ENCODE measurements around the gene MAPK13. TPM values are rescaled to one million over a fixed set of nuclear protein-coding genes. Genes with fewer than 3 reads are reported as not detected.

The MAPK13 gene
- total RNA-seq, 1 donor from 2014 or later: 28.8 TPM

GRCh38 chr6:36142971-36143838 lies 12.9 kb downstream of the MAPK13 start:
- intact Hi-C loops (cut with micrococcal nuclease): no loop called here

DNA sequence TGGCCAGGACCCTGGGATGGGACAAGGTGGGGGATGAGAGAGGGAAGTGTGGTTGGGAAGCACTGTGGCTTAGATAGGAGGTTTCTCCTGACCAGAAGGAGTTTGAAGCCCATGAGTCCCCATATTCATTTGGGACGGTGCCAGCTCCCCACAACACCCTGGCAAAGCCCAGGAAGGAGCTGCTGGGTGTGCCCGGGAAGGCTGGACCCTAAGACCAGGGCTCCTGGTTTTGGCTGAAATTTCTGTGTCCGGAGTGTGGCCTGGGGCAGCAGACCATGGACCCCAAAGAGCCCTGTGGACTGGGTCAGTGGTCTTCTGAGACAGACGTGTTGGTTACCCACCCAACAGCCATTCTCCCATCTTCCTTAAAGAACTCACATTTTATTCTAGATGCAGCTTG lies 15.2 kb downstream of the MAPK13 start:
- intact Hi-C loops (cut with micrococcal nuclease): no loop called here

GRCh38 chr6:36147294-36147693 lies 17.0 kb downstream of the MAPK13 start:
- intact Hi-C loops (cut with micrococcal nuclease): no loop called here

DNA sequence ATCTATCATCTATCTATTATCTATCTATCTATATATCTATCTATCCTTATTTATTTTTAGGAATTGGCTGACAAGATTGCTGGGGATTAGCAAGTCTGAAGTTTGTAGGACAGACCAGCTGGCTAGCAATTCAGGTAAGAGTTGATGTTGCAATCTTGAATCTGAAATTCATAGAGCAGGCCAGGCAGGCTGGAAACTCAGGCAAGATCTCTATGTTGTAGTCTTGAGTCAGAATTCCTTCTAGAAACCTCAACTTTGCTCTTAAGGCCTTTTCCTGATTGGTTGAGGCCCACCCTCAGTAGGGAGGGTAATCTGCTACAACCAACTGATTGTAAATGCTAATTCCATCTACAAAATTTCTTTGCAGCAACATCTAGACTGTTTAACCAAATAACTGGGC lies 19.2 kb downstream of the MAPK13 start:
- intact Hi-C loops (cut with micrococcal nuclease): no loop called here

DNA sequence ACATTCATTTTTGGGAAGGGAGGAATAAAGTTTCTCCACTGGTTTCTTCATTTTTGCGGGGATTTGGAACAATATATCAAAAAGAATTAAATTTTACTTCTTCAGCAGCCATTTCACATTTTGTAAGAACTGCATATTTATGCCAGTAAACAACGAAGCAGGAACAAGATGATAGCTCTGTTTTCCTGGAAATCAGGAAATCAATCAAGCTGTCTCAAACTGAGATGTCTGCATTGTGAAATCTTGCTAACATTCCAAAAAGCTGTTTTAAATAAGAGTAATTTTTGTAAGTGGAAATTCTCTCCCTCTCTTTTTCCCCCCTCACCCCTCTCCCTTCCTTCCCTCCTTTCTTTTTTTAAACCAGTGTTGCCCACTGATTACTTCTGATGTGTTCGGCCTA lies 20.0 kb downstream of the MAPK13 start:
- intact Hi-C loops (cut with micrococcal nuclease): no loop called here

DNA sequence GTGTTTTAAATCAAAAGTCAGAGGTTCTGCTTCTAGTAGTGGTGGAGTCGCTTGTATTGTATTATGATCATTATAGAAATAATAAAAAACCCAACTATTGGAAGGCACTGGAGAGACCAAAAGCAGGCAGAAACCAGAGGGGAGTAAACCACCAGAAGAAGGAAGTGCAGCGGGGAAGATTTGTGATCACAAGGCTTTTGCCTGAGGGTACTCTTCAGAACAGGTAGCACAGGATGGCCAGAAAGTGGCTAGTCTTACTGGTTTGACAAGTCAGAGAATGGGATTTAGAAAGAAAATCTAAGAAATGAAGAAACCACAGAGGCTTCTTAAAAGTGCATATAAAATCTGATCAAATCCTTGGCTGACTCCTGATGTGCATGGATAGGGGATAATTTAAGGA lies 24.0 kb downstream of the MAPK13 start:
- intact Hi-C loops (cut with micrococcal nuclease): no loop called here

- intact Hi-C loops (cut with micrococcal nuclease): no loop called here
Measured at GRCh38 chr6:36155662-36156061, 25.3 kb downstream of the MAPK13 start.

DNA sequence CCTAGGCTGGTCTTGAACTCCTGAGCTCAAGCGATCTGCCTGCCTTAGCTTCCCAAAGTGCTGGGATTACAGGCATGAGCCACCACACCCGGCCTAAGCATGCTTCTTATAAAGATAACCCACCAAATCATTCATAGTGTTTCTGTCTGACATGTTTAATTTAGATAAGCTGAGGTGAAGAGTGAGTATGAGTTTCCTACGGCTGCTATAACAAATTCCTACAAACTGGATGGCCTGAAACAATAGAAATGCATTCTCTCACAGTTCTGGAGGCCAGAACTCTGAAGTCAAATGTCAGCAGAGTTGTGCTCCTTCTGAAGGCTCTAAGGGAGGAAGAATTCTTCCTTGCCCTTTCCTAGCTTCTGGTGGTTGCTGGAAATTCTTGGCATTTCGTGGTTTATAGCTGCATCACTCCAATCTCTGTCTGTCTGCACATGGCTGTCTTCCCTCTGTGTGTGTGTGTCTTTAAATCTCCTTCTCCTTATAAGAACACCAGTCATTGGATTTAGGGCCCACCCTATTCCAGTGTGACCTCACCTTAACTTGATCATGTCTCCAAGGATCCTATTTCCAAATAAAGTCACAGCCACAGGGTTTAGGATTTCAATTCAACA lies 29.9 kb downstream of the MAPK13 start:
- intact Hi-C loops (cut with micrococcal nuclease): no loop called here

DNA sequence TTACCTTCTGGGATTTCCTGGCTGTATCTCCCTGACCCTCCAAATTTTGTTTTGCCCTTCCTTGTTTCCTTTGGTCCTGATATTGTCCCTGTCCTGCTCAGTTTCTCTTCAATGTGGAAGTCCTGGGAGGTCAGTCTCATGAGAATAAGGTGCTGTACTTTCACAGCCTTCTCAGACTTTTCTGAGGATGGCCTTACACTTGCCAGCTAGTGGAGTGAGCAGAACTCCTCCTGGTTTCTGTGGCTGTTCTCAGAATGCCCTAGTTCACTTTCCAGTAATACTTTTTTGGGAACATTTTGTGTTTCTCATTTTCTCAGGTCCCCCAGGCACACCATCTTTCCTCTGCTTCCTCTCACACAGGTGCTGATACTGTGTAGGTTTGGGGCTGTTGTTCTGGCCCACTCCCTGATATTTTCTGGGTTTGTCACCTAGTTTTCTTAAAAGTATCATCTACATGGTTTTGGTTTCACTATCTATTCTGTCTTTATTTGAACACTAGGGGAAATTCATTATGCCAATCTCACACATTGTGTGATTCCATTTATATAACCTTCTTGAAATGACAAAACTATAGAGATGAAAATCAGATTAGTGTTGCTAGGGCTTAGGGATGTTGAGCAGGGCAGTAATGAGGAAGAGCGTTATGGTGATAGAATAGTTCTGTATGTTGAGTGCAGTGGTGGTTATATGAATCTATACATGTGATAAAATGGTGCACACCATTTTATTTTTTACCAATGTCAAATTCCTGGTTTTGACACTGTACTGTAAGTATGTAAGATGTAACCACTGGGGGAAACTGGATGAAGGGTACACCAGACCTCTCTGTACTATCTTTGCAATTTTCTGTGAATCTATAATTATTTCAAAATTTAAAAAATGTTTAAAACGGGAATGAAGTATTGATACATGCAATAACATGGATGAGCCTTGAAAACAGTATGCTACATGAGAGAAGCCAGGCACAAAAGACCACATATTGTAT lies 39.0 kb downstream of the MAPK13 start:
- intact Hi-C loops (cut with micrococcal nuclease): loop anchor here (1.0 to 2.0 kb wide), 3 partner anchors 8 to 39 kb away; partner anchors contain the start of genes BRPF3 and MAPK13

- intact Hi-C loops (cut with micrococcal nuclease): loop anchor here (2.0 kb wide), 2 partner anchors 26 to 40 kb away; partner anchors contain the start of genes BRPF3 and MAPK13
Measured at GRCh38 chr6:36170704-36171103, 40.4 kb downstream of the MAPK13 start.

DNA sequence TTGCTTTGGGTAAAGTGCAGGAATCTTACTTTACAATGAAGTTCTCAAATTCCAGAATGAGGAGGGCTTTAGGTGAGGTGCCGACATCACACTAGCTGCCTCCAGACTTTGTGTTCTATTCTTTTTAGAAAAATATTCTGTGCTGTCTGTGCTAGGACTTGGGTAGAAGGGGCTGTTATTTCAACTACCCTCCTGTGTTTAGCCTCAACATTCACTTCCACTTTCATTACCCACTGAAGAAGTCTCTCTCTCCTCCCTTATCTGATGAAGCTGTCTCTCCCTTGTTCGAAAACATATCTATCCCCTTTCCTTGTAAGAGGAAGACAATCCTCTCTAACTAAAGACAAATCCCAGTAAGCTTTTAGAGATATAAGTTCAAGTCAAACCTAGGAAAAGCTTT lies 41.3 kb downstream of the MAPK13 start:
- intact Hi-C loops (cut with micrococcal nuclease): loop anchor here (2.0 kb wide), 2 partner anchors 25 to 41 kb away; partner anchors contain the start of genes BRPF3 and MAPK13

GRCh38 chr6:36177166-36177565 lies 46.9 kb downstream of the MAPK13 start:
- intact Hi-C loops (cut with micrococcal nuclease): loop anchor here (1.0 to 2.0 kb wide), 2 partner anchors 8 to 18 kb away; no protein-coding TSS in a partner anchor

DNA sequence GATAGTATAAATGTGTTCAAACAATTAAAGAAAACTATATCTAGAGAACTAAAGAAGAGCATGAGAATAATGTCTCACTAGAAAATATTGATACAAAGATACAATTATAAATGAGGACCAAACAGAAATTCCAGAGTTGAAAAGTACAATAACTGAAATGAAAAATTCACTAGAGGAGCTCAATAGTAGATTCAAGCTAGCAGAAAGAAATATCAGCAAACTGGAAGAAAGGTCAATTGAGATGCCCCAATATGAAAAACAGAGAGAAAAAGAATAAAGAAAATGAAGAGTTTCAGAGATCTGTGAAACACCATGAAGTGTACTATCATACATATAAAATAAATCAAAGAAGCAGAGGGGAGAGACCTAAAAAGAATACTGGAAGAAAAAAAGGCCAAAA lies 48.2 kb downstream of the MAPK13 start:
- intact Hi-C loops (cut with micrococcal nuclease): no loop called here

- intact Hi-C loops (cut with micrococcal nuclease): no loop called here
Measured at GRCh38 chr6:36180126-36180525, 49.8 kb downstream of the MAPK13 start.

GRCh38 chr6:36184311-36184710 lies 54.0 kb downstream of the MAPK13 start:
- intact Hi-C loops (cut with micrococcal nuclease): no loop called here

DNA sequence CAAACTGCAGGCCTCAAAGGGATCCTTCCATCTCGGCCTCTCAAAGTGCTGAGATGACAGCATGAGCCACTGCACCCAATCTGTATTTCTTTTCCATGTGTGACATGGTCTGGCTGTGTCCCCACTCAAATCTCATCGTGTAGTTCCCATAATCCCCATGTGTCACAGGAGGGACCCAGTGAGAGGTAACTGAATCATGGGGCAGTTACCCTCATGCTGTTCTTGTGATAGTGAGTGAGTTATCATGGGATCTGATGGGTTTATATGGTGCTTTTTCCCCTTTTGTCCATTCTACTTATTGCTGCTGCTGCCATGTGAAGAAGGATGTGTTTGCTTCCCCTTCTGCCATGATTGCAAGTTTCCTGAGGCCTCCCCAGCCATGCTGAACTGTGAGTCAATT lies 55.9 kb downstream of the MAPK13 start:
- intact Hi-C loops (cut with micrococcal nuclease): no loop called here

GRCh38 chr6:36187446-36187845 lies 57.1 kb downstream of the MAPK13 start:
- intact Hi-C loops (cut with micrococcal nuclease): no loop called here

All from T-helper 1 cell treated with Interleukin-12 subunit alpha and Interleukin-12 subunit beta and Interleukin-4 antibody, amounts not matched to agents 30 ng/mL and 1 ng/mL, for 36 hours (primary cell).